Stimulated activated CD8-positive, alpha-beta memory T cell treated with anti-CD3 and anti-CD28 coated beads, Interleukin-4, amount 100 ng/mL, for 4 hours (primary cell): ENCODE results near the gene ITGAE.

Source experiments
- DNase-seq, 2 donors: peaks; one replicate each; pipeline ENCODE4 v3.0.0-alpha.2; 2020; ENCODE audit warnings: low read depth in 2 of 2, low spot score in 1 of 2

Gene ITGAE

GRCh38 chr17:3762922-3763776, 37.8 kb downstream of the ITGAE start:
- DNase-seq: no peak

- no peak for DNase-seq
These were observed 39.0 kb downstream of the ITGAE start for GRCh38 chr17:3761918-3762380.

- DNase-seq: no peak
These were observed 39.7 kb downstream of the ITGAE start for GRCh38 chr17:3761036-3761917.

- no peak for DNase-seq
These were observed 41.3 kb downstream of the ITGAE start for GRCh38 chr17:3759597-3760216.

GRCh38 chr17:3755335-3756030, 45.5 kb downstream of the ITGAE start:
- no peak for DNase-seq

- no peak for DNase-seq
These were observed 46.3 kb downstream of the ITGAE start for GRCh38 chr17:3754458-3755334.

GRCh38 chr17:3754066-3754457, 46.9 kb downstream of the ITGAE start:
- DNase-seq: no peak

- no peak for DNase-seq
These were observed 47.4 kb downstream of the ITGAE start for GRCh38 chr17:3753624-3754023.

- no peak for DNase-seq
These were observed 49.2 kb downstream of the ITGAE start for GRCh38 chr17:3751836-3752235.

GRCh38 chr17:3750926-3751325, 50.1 kb downstream of the ITGAE start:
- no peak for DNase-seq

- no peak for DNase-seq
These were observed 50.7 kb downstream of the ITGAE start for GRCh38 chr17:3750296-3750695.

- DNase-seq: no peak
These were observed 52.4 kb downstream of the ITGAE start for GRCh38 chr17:3748576-3748975.

- no peak for DNase-seq
These were observed 53.2 kb downstream of the ITGAE start for GRCh38 chr17:3747805-3748204.

GRCh38 chr17:3745071-3745470, 55.9 kb downstream of the ITGAE start:
- DNase-seq: no peak

GRCh38 chr17:3744014-3744413, 57.0 kb downstream of the ITGAE start:
- DNase-seq: no peak

GRCh38 chr17:3740611-3741073, 60.3 kb downstream of the ITGAE start:
- DNase-seq: no peak

GRCh38 chr17:3739422-3740124, 61.4 kb downstream of the ITGAE start:
- DNase-seq: no peak

GRCh38 chr17:3738562-3739295, 62.3 kb downstream of the ITGAE start:
- DNase-seq: peak; percentile 44 to 72

- DNase-seq: no peak
These were observed 65.5 kb downstream of the ITGAE start for GRCh38 chr17:3735515-3735914.
